HG03575 (cell line): Measurements from ENCODE around the gene HAUS1.
A peak's percentile ranks its signal among the peaks of the same experiment; 100 is the strongest.
"Not testable (repeated sequence)": the region's sequence is repeated elsewhere in the genome, so short reads cannot be mapped to it uniquely, and the experiment has no call there.

Experiments used
- ATAC-seq: cut with Tn5 transposase; IDR thresholded peaks from one replicate; pipeline ENCODE4 v1.9.1; 2021; ENCODE audit not compliant: unreplicated experiment, insufficient number of reproducible peaks, low FRiP score; ENCODE audit errors: extremely low read depth

Gene HAUS1

DNA sequence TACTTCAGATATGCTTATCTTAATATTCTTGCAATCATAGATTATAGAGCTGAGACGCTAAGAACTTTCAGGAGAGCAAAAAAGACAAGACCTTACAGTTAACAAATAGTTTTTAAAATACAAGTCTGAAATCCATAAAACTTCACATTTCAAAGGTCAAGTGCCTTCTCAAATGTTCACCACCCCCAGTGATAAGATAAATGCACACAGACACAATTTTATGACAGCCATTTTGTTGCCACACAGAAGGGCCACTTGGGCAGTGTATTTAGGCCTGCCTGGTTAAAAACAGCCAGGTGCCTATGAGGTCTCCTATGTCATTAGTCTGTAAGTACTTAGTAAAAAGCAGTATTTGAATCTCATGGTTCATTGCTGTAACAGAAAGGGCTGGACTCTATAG is 24.0 kb upstream of the HAUS1 start:
- no peak for ATAC-seq

DNA sequence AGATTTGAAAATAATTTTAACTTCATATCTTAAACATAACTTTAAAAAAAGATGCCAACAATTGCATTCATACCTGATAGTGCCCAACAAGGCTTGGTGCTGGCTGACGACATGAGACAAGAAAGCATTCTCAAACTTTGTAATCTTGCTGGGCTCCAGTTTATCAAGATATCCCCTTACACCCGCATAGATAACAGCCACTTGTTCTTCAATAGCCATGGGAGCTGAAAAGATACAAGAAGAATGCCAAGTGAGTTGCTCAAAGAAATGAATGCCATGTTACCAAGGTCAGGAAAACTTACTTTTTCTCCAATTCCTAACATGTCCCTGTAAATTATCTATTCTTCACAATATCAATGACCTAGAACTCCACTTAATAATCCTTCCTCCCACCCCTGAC is 19.8 kb upstream of the HAUS1 start:
- ATAC-seq, result no peak

DNA sequence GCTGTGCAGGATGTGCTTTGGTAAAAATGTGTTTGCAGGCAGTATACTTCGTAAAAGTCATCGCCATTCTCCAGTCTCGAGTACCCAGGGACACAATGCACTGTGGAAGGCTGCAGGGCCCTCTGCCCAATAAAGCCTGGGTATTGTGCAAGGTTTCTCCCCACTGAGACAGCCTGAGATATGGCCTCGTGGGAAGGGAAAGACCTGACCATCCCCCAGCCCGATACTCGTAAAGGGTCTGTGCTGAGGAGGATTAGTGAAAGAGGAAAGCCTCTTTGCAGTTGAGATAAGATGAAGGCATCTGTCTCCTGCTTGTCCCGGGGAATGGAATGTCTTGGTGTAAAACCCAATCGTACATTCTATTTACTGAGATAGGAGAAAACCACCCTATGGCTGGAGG is 15.7 kb upstream of the HAUS1 start:
- ATAC-seq, result not testable (repeated sequence)

DNA sequence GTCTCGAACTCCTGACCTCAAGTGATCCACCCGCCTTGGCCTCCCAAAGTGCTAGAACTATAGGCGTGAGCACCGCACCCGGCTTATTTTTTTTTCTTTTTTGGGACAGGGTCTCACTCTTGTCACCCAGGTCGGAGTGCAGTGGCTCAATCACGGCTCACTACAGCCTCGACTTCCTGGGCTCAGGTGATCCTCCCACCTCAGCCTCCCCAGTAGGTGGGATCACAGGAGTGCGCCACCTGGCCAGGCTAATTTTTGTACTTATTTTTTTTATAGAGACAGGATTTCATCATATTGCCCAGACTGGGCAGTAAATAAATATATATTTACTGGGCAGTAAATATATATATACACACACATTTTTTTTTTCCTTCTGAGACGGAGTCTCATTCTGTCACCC is 8.7 kb upstream of the HAUS1 start:
- no peak for ATAC-seq

DNA sequence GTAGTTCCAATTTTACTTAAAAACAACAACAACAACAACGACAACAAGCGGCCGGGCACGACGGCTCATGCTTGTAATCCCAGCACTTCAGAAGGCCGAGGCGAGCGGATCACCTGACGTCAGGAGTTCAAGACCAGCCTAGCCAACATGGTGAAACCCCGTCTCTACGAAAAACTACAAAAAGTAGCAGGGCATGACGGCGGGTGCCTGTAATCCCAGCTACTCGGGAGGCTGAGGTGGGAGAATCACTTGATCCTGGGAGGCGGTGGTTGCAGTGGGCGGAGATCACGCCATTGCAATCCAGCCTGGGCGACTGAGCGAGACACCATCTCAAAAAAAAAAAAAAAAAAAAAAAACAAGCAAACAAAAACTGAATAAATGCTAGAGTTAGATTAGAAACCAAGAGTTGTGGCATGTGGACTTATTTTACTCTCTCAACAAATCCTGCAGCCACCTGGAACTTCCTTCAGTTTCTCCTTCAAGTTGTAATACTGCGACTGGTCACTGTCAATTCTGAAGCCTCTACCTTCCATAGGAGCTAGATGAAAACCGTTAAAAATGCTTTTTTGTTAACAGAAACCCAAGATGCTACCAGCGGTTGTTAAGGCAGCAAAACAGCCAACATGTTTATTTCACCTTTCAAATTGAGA is 7.4 kb upstream of the HAUS1 start:
- ATAC-seq, result no peak

DNA sequence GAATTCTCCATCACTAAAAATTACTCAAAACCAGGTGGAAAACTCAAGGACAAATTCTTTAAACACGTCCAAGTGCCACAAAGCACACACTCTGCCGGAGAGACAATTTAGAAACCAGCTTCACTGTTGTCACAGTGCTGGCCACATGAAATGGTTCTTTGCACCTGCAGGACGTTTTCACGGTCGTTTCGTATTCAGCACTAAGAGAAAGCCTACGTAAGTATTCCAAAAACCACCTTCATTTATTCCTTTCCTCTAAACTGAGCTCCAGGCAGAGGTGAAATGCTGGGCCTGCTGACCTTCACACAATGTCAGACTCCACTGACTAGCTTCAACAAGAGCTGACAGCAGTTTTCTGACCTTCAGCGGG is 6.8 kb upstream of the HAUS1 start:
- peak; percentile 4 for ATAC-seq

DNA sequence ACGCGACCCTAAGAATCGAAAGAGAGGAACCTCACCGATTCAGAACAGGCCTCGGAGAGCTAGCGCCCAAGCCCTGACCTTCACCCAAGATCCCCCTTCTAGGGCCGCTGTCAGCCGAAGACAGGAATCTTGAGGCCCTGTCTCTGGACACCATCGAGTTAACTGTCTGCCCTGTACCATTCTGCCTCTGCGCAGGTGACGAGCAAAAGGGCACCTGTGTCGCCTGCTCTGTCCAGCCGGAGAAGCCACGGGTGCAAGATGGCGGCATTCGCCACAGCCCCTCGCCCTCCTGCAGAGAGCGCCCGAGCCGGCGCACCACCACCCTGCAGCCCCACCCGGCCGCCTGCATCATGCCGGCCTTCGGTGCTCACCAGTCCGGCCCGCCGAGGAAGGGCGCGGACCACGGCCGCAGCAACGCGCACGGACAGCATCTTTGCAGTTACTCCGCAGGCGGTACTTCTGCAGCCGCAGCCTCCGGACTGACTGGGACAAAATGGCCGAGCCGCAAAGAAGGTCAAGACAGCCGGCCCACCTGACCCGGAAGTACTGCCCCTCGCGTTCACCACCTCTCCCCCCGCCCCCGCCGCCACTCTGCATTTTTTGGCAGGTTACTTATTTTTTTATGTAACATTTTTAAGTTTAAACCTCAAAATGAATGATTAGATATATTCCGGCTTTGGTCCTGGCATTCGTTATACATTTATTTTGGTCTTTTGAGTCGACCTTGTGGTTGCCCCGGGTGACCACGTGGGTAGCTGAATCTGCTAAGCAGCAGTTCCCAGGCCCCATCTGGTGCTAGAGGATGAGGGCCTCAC is 6.2 kb upstream of the HAUS1 start, which contains the start of gene ATP5F1A:
ATP5F1A (minus strand) TSS at position 496 of the 815 bp plus-strand sequence; CDS start at position 431, 65 bp downstream.
- peak; percentile 42 for ATAC-seq

DNA sequence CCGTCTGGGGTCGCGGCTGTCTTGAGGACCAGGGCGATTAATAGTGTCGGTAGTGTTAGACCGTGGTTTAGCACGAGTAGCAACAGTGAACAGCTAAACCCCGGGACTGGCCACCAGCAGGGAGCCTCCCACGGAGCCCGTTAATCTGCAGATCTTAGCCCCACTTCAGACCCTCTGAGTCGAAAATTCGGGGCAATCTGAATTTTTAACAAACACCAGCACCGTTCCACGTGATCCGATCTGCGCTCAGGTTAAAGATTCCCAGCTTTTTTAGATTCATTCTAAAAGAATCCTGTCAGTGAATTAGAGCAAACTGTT is 5.6 kb upstream of the HAUS1 start:
- no peak for ATAC-seq

DNA sequence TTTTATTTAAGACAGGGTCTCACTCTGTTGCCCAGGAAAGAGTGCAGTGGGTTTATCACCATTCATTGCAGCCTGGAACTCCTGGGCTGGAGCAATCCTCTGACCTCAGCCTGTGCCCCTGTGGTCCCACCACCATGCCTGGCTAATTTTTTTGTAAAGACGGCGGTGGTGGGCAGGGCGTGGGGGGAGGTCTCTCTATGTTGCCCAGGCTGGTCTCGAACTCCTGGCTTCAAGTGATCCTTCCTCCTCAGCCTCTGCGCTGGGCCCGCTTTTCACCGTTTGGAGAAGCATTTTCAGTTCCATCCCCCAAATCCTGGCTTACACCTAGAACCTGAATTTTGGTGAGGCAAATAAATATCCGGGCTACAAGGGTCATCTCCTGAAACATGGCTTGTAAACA is 4.7 kb upstream of the HAUS1 start:
- ATAC-seq, result no peak

DNA sequence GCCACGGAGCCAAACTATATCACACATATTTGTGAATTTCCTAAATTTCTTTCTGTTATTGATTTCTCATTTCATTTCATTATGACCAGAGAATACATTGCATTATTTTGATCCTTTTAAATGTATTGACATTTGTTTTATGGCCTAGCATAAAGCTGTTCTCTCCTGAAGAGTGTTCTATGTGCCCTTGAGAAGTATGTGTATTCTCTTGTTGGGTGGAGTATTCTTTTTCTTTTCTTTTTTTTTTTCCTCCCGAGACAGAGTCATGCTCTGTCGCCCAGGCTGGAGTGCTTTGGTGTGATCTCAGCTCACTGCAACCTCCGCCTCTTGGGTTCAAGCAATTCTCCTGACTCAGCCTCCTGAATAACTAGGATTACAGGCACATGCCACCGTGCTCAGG is 5.2 kb downstream of the HAUS1 start:
- no peak for ATAC-seq

DNA sequence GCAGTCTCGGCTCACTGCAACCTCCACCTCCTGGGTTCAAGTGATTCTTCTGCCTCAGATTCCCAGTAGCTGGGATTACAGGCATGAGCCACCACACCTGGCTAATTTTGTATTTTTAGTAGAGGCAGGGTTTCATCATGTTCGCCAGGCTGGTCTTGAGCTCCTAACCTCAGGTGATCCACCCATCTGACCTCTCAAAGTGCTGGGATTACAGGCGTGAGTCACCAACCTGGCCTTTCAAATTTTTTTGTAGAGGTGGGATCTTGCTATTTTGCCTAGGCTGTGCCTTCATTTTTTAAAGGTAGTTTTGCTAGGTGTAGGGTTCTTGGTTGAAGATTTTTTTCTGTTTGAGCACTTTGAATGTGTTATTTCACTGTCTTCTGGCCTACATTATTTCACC is 6.2 kb downstream of the HAUS1 start:
- ATAC-seq, result no peak

DNA sequence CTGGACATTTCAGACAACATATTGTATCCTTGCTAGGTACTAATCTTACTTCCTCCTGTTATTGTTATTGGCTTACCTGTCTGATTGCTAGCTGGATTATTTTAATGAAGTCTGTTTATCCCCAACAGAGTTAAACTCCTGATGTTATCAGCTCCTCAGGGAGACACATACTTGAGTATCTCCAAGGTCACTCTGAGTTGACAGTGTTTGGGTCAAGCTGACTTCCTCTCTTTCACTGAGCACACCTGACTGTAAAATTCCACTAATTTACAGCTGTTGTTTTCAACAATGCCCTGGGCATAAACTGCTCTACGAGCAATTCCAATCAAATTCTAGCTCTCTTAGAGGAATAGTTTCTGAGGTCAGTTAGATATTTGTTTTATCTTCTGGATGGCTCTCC is 9.6 kb downstream of the HAUS1 start:
- ATAC-seq, result no peak

DNA sequence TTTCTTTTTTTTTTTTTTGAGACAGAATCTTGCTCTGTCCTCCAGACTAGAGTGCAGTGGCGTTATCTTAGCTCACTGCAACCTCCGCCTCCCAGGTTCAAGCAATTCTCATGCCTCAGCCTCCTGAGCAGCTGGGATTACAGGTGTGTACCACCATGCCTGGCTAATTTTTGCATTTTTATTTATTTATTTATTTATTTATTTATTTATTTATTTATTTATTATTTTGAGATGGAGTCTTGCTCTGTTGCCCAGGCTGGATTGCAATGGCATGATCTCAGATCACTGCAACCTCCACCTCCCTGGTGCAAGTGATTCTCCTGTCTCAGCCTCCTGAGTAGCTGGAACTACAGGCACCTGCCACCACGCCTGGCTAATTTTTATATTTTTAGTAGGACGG is 22.4 kb downstream of the HAUS1 start:
- not testable (repeated sequence) for ATAC-seq

DNA sequence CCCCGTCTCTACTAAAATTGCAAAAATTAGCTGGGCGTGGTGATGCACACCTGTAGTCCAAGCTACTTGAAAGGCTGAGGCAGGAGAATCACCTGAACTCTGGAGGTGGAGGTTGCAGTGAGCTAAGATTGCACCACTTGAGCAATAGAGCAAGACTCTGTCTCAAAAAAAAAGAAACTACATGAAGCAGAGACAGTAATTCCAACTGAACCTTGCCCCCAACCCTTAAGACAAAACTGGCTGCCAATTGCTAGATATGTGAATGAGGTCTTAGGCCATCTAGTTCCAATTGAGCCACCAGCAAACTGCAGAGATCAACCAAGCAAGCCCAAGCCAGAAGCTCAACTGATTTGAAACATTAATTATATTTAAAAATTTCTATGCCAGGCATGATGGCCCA is 25.9 kb downstream of the HAUS1 start:
- ATAC-seq, result no peak

DNA sequence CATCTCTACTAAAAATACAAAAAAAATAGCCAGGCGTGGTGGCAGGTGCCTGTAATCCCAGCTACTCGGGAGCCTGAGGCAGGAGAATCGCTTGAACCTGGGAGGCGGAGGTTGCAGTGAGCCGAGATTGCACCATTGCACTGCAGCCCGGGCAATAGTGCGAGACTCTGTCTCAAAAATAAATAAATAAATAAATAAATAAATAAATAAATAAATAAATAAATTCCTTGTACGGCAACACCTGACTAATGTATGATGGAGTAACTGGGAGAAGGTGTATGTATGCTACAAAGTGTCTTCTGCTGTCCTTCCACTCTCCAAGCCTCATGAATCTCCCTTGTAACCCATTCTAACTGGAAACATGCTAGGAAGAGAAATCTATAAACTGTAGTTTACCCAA is 26.4 kb downstream of the HAUS1 start:
- not testable (repeated sequence) for ATAC-seq

DNA sequence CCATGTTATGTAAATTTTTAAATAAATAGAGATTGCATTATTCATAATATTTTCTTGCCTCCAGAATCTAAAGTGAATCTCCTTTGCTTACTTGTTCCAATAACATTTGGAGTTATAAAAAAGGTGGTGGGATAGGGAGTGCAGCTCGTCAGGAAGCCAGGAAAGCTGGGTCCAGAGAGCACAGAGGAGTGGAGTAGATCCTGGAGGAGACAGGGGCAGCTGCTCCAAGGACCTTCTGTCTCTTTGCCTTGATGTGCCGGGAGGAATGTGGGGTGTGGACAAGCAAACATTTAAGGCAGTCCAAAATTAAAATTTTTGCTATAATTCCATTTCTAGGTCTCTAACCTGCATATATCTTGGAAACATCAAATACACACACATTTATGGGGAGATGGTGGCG is 29.3 kb downstream of the HAUS1 start:
- no peak for ATAC-seq

DNA sequence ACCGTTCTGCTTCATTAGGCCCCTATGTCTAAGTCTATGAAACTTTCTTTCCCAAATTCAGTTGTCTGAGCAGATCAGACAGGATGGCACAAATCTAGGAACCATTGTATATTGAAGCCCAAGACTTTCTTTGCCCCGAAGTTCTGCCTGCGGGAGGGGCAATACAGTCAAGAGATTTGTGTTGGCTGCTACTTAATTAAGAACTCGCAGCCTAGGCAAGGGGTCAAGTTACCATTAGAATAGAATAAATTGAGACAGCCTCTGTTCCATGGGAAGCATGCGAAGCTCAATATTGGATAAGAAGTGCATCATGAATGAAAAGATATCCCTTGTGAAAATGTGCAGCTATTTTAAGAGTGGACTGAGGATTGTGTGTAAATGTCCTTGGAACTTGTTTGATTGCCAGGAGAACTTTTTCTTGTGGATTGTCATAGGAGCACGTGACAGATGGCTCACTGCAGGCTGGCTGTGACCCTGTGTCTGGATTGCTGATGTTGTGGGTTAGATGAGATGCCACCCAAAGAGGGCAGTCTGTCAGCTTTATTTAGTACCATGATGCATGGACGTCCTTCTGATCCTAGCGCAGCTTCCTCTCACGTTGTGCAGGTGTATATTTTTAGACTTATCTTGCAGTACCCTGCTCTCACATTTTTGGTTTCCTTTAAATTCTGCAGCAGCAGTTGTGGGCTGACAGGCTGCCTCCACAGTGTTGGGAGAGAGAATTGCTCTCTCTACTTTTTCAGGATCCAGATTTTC is 30.9 kb downstream of the HAUS1 start:
- ATAC-seq, result no peak

DNA sequence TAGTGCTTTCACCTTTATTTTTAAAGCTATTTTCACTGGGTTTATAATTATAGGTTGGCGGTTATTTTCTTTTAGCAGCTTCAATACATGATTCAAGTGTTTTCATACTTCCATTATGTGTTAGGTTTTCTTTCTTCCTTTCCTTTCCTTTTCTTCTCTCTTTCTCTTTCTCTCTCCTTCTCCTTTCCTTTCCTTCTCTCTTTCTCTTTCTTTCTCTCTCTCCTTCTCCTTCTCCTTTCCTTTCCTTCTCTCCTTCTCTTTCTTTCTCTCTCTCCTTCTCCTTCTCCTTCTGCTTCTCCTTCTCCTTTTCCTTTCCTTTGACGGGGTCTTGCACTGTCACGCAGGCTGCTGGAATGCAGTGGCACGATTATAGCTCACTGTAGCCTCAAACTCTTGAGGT is 36.0 kb downstream of the HAUS1 start:
- no peak for ATAC-seq

DNA sequence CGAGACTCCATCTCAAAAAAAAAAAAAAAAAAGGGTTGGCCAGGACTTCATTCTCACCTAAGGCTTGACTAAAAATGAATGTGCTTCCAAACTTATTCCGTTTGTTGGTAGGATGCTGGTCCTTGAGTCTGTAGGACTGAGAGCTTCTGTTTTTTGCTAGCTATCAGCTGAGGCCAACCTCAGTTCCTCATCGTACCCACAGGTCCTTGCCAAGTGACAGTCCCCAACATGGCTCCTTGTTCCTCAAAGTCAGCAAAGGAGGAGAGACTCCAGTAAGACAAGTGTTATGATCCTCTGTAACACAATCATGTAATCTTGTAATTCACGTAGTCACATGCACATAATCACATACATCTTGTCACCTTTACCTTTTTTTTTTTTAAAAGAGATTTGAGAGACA is 37.0 kb downstream of the HAUS1 start:
- ATAC-seq, result no peak

DNA sequence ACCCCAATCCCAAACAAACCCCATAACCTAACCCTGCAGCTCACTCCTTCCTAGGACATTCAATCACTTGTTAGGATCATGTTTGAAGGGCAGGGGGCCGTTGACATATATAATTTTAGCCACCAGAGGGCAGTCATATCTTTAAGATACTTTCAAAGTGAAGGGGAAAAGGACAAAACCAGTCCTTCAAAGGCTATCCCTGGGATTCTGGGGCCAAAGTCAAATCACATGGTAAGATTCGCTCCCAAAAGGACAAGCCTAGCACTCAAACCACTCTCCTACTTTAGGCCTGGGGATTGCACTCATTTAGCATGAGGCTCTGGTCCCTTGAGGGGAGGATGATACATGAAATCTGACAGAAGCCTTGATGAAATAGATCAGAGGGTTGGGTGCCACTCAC is 44.6 kb downstream of the HAUS1 start:
- ATAC-seq, result no peak
